Loucy (cell line): ENCODE measurements around the gene PDE4D.

Experiments
- H2AFZ ChIP-seq: fragments of 200-600 bp; sonication (generic); 2 replicates; pipeline ENCODE4 v1.6.0; 2016; ENCODE audit warnings: antibody characterized with exemption, mild to moderate bottlenecking, low read length, moderate library complexity
- H3F3A ChIP-seq: fragments of 200-600 bp; 2 replicates; pipeline ENCODE4 v1.6.0; 2016; ENCODE audit warnings: antibody characterized with exemption, low read depth, mild to moderate bottlenecking
- H3K27me3 ChIP-seq: fragments of 200-600 bp; sonication (generic); 2 replicates; pipeline ENCODE4 v1.6.1; 2014; ENCODE audit warnings: low read length, mild to moderate bottlenecking; ENCODE audit not compliant: insufficient read depth, poor library complexity, severe bottlenecking
- H3K36me3 ChIP-seq: fragments of 200-600 bp; sonication (generic); 2 replicates; pipeline ENCODE4 v1.6.1; 2016; ENCODE audit warnings: low read length; ENCODE audit not compliant: insufficient read depth
- H3K4me1 ChIP-seq: fragments of 200-600 bp; sonication (generic); 2 replicates; pipeline ENCODE4 v1.5.1; 2014; ENCODE audit warnings: low read length, mild to moderate bottlenecking; ENCODE audit not compliant: insufficient read depth, poor library complexity, severe bottlenecking
- H3K4me2 ChIP-seq: fragments of 200-600 bp; sonication (generic); 2 replicates; pipeline ENCODE4 v1.6.0; 2014; ENCODE audit warnings: antibody characterized with exemption, low read length, low read depth, mild to moderate bottlenecking; ENCODE audit not compliant: poor library complexity, severe bottlenecking
- H3K4me3 ChIP-seq: fragments of 200-600 bp; sonication (generic); 2 replicates; pipeline ENCODE4 v1.5.1; 2014; ENCODE audit warnings: low read length, mild to moderate bottlenecking, mixed read lengths; ENCODE audit not compliant: poor library complexity, severe bottlenecking
- H3K79me2 ChIP-seq: fragments of 200-600 bp; sonication (generic); 2 replicates; pipeline ENCODE4 v1.6.1; 2014; ENCODE audit warnings: low read length; ENCODE audit not compliant: insufficient read depth
- H3K9ac ChIP-seq: fragments of 200-600 bp; sonication (generic); 2 replicates; pipeline ENCODE4 v1.6.0; 2014; ENCODE audit warnings: mild to moderate bottlenecking, low read depth, low read length, moderate library complexity; ENCODE audit not compliant: poor library complexity, severe bottlenecking
- H3K9me2 ChIP-seq: fragments of 200-600 bp; sonication (generic); replicated peaks from 2 replicates; pipeline ENCODE4 v1.6.1; 2016; ENCODE audit warnings: low read depth, low read length, mixed read lengths
- H3K9me3 ChIP-seq: fragments of 200-600 bp; sonication (generic); 2 replicates; pipeline ENCODE4 v1.6.1; 2014; ENCODE audit warnings: mild to moderate bottlenecking, antibody characterized with exemption, low read length, low read depth; ENCODE audit not compliant: insufficient read depth
- H4K20me1 ChIP-seq: fragments of 200-600 bp; sonication (generic); 2 replicates; pipeline ENCODE4 v1.6.0; 2014; ENCODE audit warnings: antibody characterized with exemption, low read length, mild to moderate bottlenecking; ENCODE audit not compliant: insufficient read depth, poor library complexity, severe bottlenecking
- EZH2phosphoT487 ChIP-seq: fragments of 200-600 bp; IDR thresholded peaks from 2 replicates; pipeline ENCODE4 v1.6.1; 2018; ENCODE audit warnings: antibody characterized with exemption, mild to moderate bottlenecking, moderate library complexity, borderline replicate concordance
- TF ChIP-seq, protein P1 (sequence below): fragments of 200-600 bp; sonication (generic); conservative IDR thresholded peaks from 2 replicates; pipeline ENCODE4 v1.5.1; 2014; ENCODE audit warnings: mild to moderate bottlenecking, antibody characterized with exemption, low read length

Gene PDE4D

DNA sequence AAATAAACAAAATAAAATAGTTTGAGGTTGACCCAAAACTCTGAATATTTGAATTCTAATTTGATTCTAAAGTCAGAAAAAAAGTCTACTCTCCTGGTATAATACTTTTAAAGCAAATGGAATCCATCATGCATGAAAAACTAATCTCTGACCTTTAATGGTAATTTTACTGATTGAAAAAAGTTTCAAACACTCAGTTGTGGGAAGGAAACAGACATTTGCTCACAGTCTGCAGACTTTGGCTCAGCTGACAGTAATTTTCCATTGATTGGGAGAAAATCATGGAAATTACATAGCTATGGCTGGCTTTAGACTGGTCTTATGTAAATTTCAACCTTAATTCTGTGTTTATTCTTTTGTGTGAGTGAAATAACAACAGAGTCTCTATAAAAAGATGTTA lies 574.3 kb downstream of the PDE4D start:
- Histone ChIP-seq H3F3A (no peaks in the 10 kb centered on the region), H3K4me1 (no peaks in the 10 kb centered on the region)
- TF ChIP-seq EZH2phosphoT487: no peak
- TF ChIP-seq, protein P1, sequence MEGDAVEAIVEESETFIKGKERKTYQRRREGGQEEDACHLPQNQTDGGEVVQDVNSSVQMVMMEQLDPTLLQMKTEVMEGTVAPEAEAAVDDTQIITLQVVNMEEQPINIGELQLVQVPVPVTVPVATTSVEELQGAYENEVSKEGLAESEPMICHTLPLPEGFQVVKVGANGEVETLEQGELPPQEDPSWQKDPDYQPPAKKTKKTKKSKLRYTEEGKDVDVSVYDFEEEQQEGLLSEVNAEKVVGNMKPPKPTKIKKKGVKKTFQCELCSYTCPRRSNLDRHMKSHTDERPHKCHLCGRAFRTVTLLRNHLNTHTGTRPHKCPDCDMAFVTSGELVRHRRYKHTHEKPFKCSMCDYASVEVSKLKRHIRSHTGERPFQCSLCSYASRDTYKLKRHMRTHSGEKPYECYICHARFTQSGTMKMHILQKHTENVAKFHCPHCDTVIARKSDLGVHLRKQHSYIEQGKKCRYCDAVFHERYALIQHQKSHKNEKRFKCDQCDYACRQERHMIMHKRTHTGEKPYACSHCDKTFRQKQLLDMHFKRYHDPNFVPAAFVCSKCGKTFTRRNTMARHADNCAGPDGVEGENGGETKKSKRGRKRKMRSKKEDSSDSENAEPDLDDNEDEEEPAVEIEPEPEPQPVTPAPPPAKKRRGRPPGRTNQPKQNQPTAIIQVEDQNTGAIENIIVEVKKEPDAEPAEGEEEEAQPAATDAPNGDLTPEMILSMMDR: no peak

DNA sequence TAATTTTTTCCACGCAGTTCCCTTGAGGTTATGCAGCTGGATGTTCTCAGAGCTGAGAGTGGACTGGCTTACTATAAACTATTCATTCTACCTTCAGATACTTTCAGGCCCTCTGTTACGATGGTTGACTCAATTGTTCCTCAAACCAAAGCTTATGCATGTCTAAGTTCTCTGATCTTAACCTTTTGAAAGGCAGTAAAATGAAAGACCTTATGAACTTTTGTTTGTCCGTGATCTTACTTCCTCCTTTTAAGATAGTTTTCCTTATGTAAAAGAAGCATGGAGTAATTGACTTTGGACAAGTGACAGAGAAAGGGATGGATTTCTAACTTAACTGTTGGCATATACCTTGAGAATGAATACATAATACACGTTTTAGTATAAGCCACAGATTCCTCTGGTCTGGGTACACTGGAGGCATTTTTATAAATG lies 575.7 kb downstream of the PDE4D start:
- Histone ChIP-seq H3K9ac (no peak overlapping the region), H3K4me3 (no peak overlapping the region), H3K36me3 (no peaks in the 10 kb centered on the region), H3F3A (no peaks in the 10 kb centered on the region), H4K20me1 (no peaks in the 10 kb centered on the region), H2AFZ (no peak overlapping the region), H3K4me2 (no peak overlapping the region), H3K9me3 (no peaks in the 10 kb centered on the region), H3K27me3 (no peaks in the 10 kb centered on the region), H3K4me1 (no peaks in the 10 kb centered on the region), H3K9me2 (no peaks in the 10 kb centered on the region), H3K79me2 (no peaks in the 10 kb centered on the region)
- TF ChIP-seq, protein P1: no peak
- no peak for TF ChIP-seq EZH2phosphoT487

More for the DNA sequence above, 574.3 kb downstream of the PDE4D start:
- H3K27me3 ChIP-seq: no peaks in the 10 kb centered on the region
- no peaks in the 10 kb centered on the region for H3K36me3 ChIP-seq
- H4K20me1 ChIP-seq: no peaks in the 10 kb centered on the region
- no peak overlapping the region for H3K4me3 ChIP-seq
- H3K9me3 ChIP-seq: no peaks in the 10 kb centered on the region
- H2AFZ ChIP-seq: no peak overlapping the region
- no peak overlapping the region for H3K9ac ChIP-seq
- no peak overlapping the region for H3K4me2 ChIP-seq
- no peaks in the 10 kb centered on the region for H3K79me2 ChIP-seq
- H3K9me2 ChIP-seq: no peaks in the 10 kb centered on the region

DNA sequence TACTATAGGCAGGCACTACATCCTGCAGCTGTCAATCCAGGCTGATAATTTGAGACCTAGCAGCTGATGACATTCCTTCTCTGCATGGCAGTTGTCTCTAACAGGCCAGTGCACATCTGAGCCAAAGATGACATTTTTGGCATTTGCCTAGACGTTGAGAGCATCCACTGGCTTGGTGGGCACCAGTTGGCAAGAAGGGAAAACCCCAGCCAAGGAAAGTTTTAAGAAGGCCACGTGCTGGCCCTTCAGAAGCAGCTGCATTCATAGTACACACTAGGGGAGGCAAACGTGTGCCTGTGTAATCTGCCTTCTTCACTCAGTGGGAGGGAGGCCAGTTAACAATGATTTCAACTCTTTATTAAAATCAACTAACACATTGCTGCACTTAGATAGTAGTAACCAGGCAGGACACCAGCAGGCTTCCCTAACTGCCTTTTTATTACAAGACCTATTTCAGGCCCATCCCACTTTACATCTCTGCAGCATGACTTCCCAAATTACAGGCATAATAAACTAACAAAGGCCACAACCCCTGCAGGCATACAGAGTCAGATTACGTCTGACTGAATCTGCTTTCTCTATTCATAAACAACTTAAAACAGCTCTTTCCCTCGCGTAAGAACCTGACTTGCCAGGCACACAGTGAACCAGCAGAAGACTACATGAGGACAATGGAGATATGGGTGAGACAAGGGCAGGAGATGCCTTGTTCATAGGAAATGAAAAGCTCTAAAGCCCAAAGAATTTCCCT lies 576.3 kb downstream of the PDE4D start:
- H3K4me1 ChIP-seq: no peaks in the 10 kb centered on the region
- H3K9me2 ChIP-seq: no peaks in the 10 kb centered on the region
- TF ChIP-seq, protein P1: no peak
- no peak for TF ChIP-seq EZH2phosphoT487
- H3K4me3 ChIP-seq: no peak overlapping the region
- no peaks in the 10 kb centered on the region for H3K36me3 ChIP-seq
- no peak overlapping the region for H3K9ac ChIP-seq
- H3K79me2 ChIP-seq: no peaks in the 10 kb centered on the region
- H2AFZ ChIP-seq: no peak overlapping the region
- H3K9me3 ChIP-seq: no peaks in the 10 kb centered on the region
- H3F3A ChIP-seq: no peaks in the 10 kb centered on the region
- no peaks in the 10 kb centered on the region for H4K20me1 ChIP-seq
- no peaks in the 10 kb centered on the region for H3K27me3 ChIP-seq
- no peak overlapping the region for H3K4me2 ChIP-seq
